Measurements from ENCODE around the gene SLC25A6. TPM values are rescaled to one million over a fixed set of nuclear protein-coding genes. Genes with fewer than 3 reads are reported as not detected.

The SLC25A6 gene
- total and polyA plus RNA-seq, 2 donors (not counting 3 experiments of a cell fraction or from before 2014, with no cell fraction given): 410 to 1,153 TPM

DNA sequence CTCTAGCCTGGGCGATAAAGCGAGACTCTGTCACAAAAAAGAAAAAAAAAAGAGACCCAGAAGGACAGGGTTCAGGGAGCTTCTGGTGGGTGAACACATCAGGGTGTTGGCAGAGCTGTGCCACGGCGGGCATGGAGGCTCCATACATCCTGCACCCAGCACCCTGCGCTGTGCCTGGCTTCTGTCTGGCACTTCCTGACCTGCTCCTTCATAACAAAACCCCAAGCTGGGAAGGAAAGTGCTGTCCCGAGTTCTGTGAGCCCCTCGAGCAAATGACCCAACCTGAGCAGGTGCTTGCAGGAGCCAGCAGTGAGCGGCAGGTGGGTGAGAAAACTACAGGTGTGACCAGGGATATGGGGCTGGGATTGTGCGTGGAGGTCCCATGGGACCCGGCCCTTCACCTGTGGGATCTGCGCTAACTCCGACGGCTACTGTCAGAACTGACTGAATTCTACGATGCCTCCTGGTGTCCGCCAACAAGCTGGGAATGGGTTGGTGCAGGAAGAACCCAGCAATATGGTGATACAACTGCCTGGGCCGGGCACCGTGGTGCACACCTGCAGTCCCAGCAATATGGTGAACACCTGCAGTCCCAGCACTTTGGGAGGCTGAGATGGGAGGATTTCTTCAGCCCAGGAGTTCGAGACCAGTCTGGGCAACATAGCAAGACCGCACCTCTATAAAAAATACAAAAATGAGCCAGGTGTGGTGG is 41.9 kb upstream of the SLC25A6 start:
- no peaks in the 10 kb centered on the region for H3K79me2 ChIP-seq (ENCODE audit: control insufficient read depth, insufficient read depth, low read length)
- FAIRE-seq (no peak), DNase-seq (ENCODE audit: low read depth, low spot score) (no peak)
- ChIA-PET CTCF (no interaction called here), POLR2A (no interaction called here)
- no peaks in the 10 kb centered on the region for H3K4me1 ChIP-seq (ENCODE audit: control insufficient read depth, extremely low read depth, insufficient read depth, low read length)
- intact Hi-C loops (cut with micrococcal nuclease) (no loop called here), dilution Hi-C loops (cut with MboI; ENCODE audit: extremely low pct_ligation_motif_present, low sequenced_read_pairs) (no loop called here)
- BruUV-seq (replicated peaks): no TSS peak
- no peak overlapping the region for H3K4me2 ChIP-seq (ENCODE audit: insufficient read depth, low read length)
- H3K36me3 ChIP-seq (ENCODE audit: control insufficient read depth in 2 of 2, extremely low read depth in 1 of 2, insufficient read depth in 2 of 2, low read length in 2 of 2): peaks cover 0 to 15% of the 10 kb centered on the region in 2 experiments
- TF ChIP-seq JUN (IDR thresholded peaks at IDR 0.05; ENCODE audit: borderline replicate concordance, insufficient read depth, insufficient read length, low read depth) (no peak), POLR2A (IDR thresholded peaks at IDR 0.05; ENCODE audit: low read depth, low read length) (no peak), GATA2 (IDR thresholded peaks at IDR 0.05; ENCODE audit: insufficient read depth, insufficient read length, low read depth, low read length) (no peak), EZH2 (IDR thresholded peaks at IDR 0.05; ENCODE audit: borderline replicate concordance, low read depth, low read length, severe bottlenecking) (no peak)
- TF ChIP-seq, protein P1, sequence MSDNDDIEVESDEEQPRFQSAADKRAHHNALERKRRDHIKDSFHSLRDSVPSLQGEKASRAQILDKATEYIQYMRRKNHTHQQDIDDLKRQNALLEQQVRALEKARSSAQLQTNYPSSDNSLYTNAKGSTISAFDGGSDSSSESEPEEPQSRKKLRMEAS (IDR thresholded peaks at IDR 0.05; ENCODE audit: insufficient read depth, insufficient read length): no peak
- no peak overlapping the region for H2AFZ ChIP-seq (ENCODE audit: low read depth, low read length)
- H3K9me1 ChIP-seq (replicated peaks; ENCODE audit: control insufficient read depth, extremely low read depth, insufficient read depth, low read length): no peaks in the 10 kb centered on the region
- no peak overlapping the region for H3K27ac ChIP-seq (ENCODE audit: insufficient read depth, low read depth, low read length)
- H3K9me3 ChIP-seq (replicated peaks; ENCODE audit: control insufficient read depth, insufficient read depth, low read length): no peaks in the 10 kb centered on the region
- H4K20me1 ChIP-seq (replicated peaks; ENCODE audit: control insufficient read depth, extremely low read depth, insufficient read depth, low read length): no peaks in the 10 kb centered on the region
- no peak overlapping the region for H3K9ac ChIP-seq (replicated peaks; ENCODE audit: extremely low read depth, insufficient read depth, low read length)
- H3K27me3 ChIP-seq (ENCODE audit: control insufficient read depth in 2 of 2, insufficient read depth in 2 of 2, low read length in 2 of 2): no peaks in the 10 kb centered on the region
- no peak overlapping the region for H3K4me3 ChIP-seq (replicated peaks in 1 of 3; ENCODE audit: insufficient read depth in 1 of 3, low read depth in 1 of 3, low read length in 3 of 3)

DNA sequence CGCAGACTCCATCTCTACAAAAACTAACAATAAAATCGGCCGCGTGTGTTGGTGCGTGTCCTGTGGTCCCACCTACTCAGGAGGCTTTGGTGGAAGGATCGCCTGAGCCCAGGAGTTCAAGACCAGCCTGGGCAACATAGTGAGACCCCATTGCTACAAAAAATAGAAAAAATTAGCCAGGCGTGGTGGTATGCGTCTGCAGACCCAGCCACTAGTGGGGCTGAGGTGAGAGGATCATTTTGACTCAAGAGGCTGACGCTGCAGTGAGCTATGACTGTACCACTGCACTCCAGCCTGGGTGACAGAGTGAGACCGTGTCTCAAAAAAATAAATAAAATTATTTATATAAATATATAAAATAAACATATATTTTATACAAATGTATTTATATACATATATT is 38.5 kb upstream of the SLC25A6 start:
- no TSS peak for BruUV-seq (replicated peaks)
- H3K36me3 ChIP-seq (ENCODE audit: control insufficient read depth in 2 of 2, extremely low read depth in 1 of 2, insufficient read depth in 2 of 2, low read length in 2 of 2): peaks cover 0 to 10% of the 10 kb centered on the region in 2 experiments
- dilution Hi-C loops (cut with MboI; ENCODE audit: extremely low pct_ligation_motif_present, low sequenced_read_pairs) (no loop called here), intact Hi-C loops (cut with micrococcal nuclease) (no loop called here)
- no peaks in the 10 kb centered on the region for H3K79me2 ChIP-seq (ENCODE audit: control insufficient read depth, insufficient read depth, low read length)
- H2AFZ ChIP-seq (ENCODE audit: low read depth, low read length): no peak overlapping the region
- no peaks in the 10 kb centered on the region for H3K9me3 ChIP-seq (replicated peaks; ENCODE audit: control insufficient read depth, insufficient read depth, low read length)
- CTCF ChIA-PET: no interaction called here
- no peaks in the 10 kb centered on the region for H3K9me1 ChIP-seq (replicated peaks; ENCODE audit: control insufficient read depth, extremely low read depth, insufficient read depth, low read length)
- H3K27ac ChIP-seq (ENCODE audit: insufficient read depth, low read depth, low read length): no peak overlapping the region
- H3K4me3 ChIP-seq (replicated peaks in 1 of 3; ENCODE audit: insufficient read depth in 1 of 3, low read depth in 1 of 3, low read length in 3 of 3): no peak overlapping the region
- POLR2A ChIA-PET: no interaction called here
- H3K4me1 ChIP-seq (ENCODE audit: control insufficient read depth, extremely low read depth, insufficient read depth, low read length): no peaks in the 10 kb centered on the region
- FAIRE-seq: no peak
- DNase-seq (ENCODE audit: low read depth, low spot score): no peak
- H3K9ac ChIP-seq (replicated peaks; ENCODE audit: extremely low read depth, insufficient read depth, low read length): no peak overlapping the region
- no peak overlapping the region for H3K4me2 ChIP-seq (ENCODE audit: insufficient read depth, low read length)
- H4K20me1 ChIP-seq (replicated peaks; ENCODE audit: control insufficient read depth, extremely low read depth, insufficient read depth, low read length): no peaks in the 10 kb centered on the region
- no peak for TF ChIP-seq POLR2A (IDR thresholded peaks at IDR 0.05; ENCODE audit: low read depth, low read length)
- no peak for TF ChIP-seq FOS (IDR thresholded peaks at IDR 0.05; ENCODE audit: borderline replicate concordance, insufficient read depth, low read length)
- TF ChIP-seq EZH2 (IDR thresholded peaks at IDR 0.05; ENCODE audit: borderline replicate concordance, low read depth, low read length, severe bottlenecking): no peak
- no peak for TF ChIP-seq POLR2AphosphoS5 (IDR thresholded peaks at IDR 0.05; ENCODE audit: insufficient read depth, low read depth, low read length)
- no peak for TF ChIP-seq JUN (IDR thresholded peaks at IDR 0.05; ENCODE audit: borderline replicate concordance, insufficient read depth, insufficient read length, low read depth)
- TF ChIP-seq, protein P1 (IDR thresholded peaks at IDR 0.05; ENCODE audit: insufficient read depth, insufficient read length): no peak
- no peak for TF ChIP-seq GATA2 (IDR thresholded peaks at IDR 0.05; ENCODE audit: insufficient read depth, insufficient read length, low read depth, low read length)
- TF ChIP-seq MYC (IDR thresholded peaks at IDR 0.05; ENCODE audit: low read depth, low read length): no peak
- TF ChIP-seq, protein P2, sequence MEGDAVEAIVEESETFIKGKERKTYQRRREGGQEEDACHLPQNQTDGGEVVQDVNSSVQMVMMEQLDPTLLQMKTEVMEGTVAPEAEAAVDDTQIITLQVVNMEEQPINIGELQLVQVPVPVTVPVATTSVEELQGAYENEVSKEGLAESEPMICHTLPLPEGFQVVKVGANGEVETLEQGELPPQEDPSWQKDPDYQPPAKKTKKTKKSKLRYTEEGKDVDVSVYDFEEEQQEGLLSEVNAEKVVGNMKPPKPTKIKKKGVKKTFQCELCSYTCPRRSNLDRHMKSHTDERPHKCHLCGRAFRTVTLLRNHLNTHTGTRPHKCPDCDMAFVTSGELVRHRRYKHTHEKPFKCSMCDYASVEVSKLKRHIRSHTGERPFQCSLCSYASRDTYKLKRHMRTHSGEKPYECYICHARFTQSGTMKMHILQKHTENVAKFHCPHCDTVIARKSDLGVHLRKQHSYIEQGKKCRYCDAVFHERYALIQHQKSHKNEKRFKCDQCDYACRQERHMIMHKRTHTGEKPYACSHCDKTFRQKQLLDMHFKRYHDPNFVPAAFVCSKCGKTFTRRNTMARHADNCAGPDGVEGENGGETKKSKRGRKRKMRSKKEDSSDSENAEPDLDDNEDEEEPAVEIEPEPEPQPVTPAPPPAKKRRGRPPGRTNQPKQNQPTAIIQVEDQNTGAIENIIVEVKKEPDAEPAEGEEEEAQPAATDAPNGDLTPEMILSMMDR (IDR thresholded peaks at IDR 0.05; ENCODE audit: extremely low read depth in 1 of 2, insufficient read depth in 1 of 2, low read depth in 1 of 2, low read length in 2 of 2): no peak
- no peaks in the 10 kb centered on the region for H3K27me3 ChIP-seq (ENCODE audit: control insufficient read depth in 2 of 2, insufficient read depth in 2 of 2, low read length in 2 of 2)

All from endothelial cell of umbilical vein (primary cell).